HFF-Myc (cell line): Measurements from ENCODE around the gene MTHFD2.
A peak's percentile ranks its signal among the peaks of the same experiment; 100 is the strongest.

Source experiments
- DNase-seq: peaks from one replicate; pipeline ENCODE4 v3.0.0-alpha.2; 2011; ENCODE audit warnings: low read depth; ENCODE audit errors: extremely low read depth
- H3K4me3 ChIP-seq: replicated peaks from 2 replicates; pipeline ENCODE4 v1.5.1; 2011; ENCODE audit warnings: low read depth, mild to moderate bottlenecking, control low read depth, low read length
- TF ChIP-seq, protein P1 (sequence below): IDR thresholded peaks from 2 replicates; pipeline ENCODE4 v1.5.1; 2012; ENCODE audit warnings: mild to moderate bottlenecking, low read depth, low read length, control low read depth; ENCODE audit errors: missing control alignments

MTHFD2 gene

DNA sequence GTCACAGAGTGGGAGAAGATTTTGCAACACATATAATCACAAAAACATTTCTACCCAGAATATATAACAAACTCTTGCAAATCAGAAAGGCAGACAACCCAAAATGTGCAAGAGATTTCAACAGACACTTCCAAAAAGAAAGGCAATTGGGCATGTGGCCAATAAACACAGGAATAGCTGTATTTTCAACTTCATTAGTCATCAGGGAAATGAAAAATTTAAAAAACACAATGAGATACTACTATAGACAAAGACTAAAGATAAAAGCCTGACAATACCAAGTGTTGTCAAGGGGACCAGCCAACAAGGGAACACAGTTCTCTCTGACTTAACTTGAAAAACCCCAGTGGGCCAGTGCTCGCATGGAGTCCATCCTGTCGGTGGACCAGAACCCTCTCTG lies 40.5 kb downstream of the MTHFD2 start:
- no peak overlapping the region for H3K4me3 ChIP-seq
- peak; percentile 21 for DNase-seq
- TF ChIP-seq, protein P1, sequence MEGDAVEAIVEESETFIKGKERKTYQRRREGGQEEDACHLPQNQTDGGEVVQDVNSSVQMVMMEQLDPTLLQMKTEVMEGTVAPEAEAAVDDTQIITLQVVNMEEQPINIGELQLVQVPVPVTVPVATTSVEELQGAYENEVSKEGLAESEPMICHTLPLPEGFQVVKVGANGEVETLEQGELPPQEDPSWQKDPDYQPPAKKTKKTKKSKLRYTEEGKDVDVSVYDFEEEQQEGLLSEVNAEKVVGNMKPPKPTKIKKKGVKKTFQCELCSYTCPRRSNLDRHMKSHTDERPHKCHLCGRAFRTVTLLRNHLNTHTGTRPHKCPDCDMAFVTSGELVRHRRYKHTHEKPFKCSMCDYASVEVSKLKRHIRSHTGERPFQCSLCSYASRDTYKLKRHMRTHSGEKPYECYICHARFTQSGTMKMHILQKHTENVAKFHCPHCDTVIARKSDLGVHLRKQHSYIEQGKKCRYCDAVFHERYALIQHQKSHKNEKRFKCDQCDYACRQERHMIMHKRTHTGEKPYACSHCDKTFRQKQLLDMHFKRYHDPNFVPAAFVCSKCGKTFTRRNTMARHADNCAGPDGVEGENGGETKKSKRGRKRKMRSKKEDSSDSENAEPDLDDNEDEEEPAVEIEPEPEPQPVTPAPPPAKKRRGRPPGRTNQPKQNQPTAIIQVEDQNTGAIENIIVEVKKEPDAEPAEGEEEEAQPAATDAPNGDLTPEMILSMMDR = no peak

DNA sequence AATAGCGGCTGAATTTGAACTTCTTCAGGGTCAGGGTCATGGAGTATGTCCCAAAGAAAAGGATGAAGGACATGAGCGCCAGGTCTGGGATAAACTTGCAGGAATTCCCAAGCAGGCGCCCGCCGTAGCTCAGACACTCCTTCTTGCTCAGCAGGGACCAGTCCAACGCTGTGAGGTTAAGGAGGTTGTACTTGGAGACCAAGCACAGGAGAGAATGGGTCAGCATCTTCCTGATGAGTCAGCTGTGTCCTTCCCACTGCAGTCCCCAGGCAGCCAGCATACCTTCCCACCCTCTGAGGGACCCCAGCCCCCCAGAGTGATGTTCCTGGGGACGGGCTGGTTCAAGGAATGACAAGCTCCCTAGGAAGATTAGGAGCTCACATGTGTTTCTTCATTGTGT lies 40.9 kb downstream of the MTHFD2 start:
- no peak for DNase-seq
- no peak overlapping the region for H3K4me3 ChIP-seq
- TF ChIP-seq, protein P1 = no peak

DNA sequence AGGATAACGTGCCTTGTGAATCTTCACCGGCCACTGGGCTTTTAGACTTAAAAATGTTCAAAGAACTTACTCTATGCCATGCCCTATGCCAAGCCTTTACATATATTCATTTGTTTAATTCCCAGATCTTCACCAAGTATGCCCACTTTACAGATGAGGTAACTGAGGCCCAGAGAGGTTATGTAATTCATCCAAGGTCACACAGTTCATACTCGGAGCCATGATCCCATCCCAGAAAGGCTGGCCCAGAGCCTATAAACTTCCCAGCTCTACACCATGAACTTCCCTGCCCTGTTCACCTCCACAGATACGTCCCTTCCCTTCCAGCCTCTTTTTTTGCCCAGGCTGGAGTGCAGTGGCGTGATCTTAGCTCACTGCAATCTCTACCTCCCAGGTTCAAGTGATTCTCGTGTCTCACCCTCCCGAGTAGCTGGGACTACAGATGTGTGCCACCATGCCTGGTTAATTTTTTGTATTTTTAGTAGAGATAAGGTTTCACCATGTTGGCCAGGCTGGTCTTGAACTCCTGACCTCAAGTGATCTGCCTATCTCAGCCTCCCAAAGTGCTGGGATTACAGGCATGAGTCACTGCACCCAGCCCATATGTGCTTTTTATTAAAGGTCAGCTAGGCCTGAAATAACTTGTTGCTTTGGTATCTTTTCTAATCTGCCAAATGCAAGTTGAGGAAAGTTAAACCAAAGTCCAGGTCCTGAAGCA lies 44.1 kb downstream of the MTHFD2 start:
- TF ChIP-seq, protein P1 = no peak
- no peak for DNase-seq
- H3K4me3 ChIP-seq = no peak overlapping the region

DNA sequence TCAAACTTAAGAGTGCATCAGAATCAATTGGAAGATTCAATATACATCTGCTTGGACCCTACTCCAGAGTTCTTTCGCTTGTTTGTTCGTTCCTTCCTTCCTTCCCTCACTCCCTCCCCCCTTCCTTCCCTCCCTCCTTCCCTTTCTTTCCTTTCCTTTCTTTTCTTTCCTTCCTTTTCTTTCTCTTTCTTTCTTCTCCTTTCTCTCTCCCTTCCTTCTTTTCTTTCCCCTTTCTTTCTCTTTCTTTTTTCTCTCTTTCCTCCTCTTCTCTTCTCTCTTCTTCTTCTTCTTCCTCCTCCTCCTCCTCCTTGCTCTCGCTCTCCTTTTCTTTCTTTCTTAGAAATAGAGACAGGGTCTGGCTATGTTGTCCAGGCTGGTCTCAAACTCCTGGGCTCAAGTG lies 45.9 kb downstream of the MTHFD2 start:
- no peak overlapping the region for H3K4me3 ChIP-seq
- TF ChIP-seq, protein P1 = no peak
- DNase-seq = no peak

DNA sequence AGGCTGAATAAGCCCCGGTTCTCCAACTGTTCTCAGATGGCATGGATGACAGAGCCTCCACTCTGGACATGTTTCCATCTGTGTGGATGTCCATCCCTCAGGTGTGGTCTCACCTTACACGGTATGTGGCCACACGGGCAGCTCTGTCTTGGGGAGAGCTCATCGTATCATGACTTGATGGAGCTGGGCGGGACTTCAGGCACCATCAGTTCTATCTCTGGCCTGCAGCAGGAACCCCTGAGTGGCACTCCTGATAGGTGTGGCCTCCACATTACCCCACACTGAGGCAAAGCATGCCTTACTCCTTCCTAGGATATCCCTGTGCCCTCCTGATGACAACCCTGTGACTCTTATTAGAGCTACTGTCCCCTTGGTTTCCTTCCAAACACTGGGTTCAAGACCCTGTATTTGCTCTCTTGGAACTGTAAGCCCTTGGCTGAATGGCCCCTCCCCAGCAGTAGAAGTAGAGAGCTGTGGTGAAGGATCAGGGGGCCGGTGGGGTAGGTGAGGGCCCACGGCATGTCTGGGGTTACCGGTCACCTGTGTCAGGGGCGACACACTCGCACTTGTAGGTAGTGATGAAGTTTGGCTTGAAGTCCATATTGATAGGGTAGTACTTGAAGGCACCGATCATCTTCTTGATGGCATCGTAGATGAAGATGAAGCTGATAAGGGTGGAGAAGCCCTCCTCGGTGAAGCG lies 48.2 kb downstream of the MTHFD2 start:
- no peak overlapping the region for H3K4me3 ChIP-seq
- DNase-seq = no peak
- TF ChIP-seq, protein P1 = no peak

DNA sequence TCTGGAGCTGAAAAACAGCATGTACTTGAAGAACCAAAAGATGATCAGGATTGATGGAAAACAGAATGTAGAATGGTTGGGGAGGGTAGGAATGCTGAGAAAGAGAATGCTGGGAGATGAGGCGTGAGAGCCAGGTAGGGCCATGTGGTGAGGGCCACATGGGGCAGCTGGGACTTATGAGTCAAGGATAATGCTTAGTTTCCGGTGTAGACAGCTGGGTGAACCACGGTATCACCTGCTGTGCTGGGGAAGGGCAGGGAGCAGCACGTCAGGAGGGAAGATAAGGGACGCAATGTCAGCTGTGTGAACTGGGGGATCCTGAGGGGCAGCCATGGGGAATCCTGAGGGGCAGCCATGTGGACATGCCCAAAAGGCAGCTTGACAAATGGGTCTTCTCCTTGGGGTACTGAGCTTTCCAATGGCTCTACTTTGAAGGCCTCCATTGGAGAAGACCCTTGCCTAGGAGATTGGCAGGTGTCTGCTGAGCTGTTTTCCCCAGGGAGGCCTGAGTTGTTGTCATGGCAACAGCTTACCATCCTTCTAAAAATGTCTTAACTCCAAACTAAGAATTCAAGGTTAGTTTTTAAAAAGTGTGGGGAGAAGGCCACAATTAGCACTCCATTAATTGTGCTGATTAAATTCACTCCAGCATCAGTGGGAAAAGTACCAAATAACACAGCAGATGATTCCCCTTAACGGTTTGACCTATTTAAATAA lies 51.1 kb downstream of the MTHFD2 start:
- TF ChIP-seq, protein P1 = no peak
- no peak for DNase-seq
- H3K4me3 ChIP-seq = no peak overlapping the region
